HepG2 (cell line): ENCODE measurements around the gene CAND2. TPM values are rescaled to one million over a fixed set of nuclear protein-coding genes. Genes with fewer than 3 reads are reported as not detected.

ENCODE experiments used
- CAMTA2 ChIP-seq: sonication (generic); formaldehyde crosslinking; IDR thresholded peaks from 2 replicates; pipeline ENCODE4 v1.4.0; 2020; ENCODE audit warnings: mild to moderate bottlenecking, missing genetic modification reagents, borderline replicate concordance
- CCAR2 ChIP-seq: fragments of 200-400 bp; formaldehyde crosslinking; optimal IDR thresholded peaks from 2 replicates; pipeline ENCODE3; 2018; ENCODE audit warnings: low read depth, mild to moderate bottlenecking, low read length, moderate library complexity
- DMAP1 ChIP-seq: IDR thresholded peaks from 2 replicates; pipeline ENCODE4 v1.6.1; 2016
- JUN ChIP-seq: sonication (generic); formaldehyde crosslinking; IDR thresholded peaks from 2 replicates; pipeline ENCODE4 v1.4.0; 2020; ENCODE audit warnings: mild to moderate bottlenecking, missing genetic modification reagents
- JUND ChIP-seq: sonication (generic); formaldehyde crosslinking; IDR thresholded peaks from 2 replicates; pipeline ENCODE4 v1.8.0; 2022; ENCODE audit warnings: mild to moderate bottlenecking, missing genetic modification reagents
- KDM4B ChIP-seq: sonication (generic); formaldehyde crosslinking; IDR thresholded peaks from 2 replicates; pipeline ENCODE4 v1.4.0; 2020; ENCODE audit warnings: missing genetic modification reagents
- KLF13 ChIP-seq: sonication (generic); formaldehyde crosslinking; IDR thresholded peaks from 2 replicates; pipeline ENCODE4 v1.4.0; 2020; ENCODE audit warnings: mild to moderate bottlenecking, missing genetic modification reagents
- LCORL ChIP-seq, 2 experiments: fragments of 450-650 bp in 1 of 2; sonication (generic) in 1 of 2; formaldehyde crosslinking in 1 of 2; IDR thresholded peaks; 2 replicates each; pipeline versions ENCODE4 v1.5.0 to v1.6.1; 2017 to 2020; ENCODE audit warnings: antibody characterized with exemption in 1 of 2, missing genetic modification reagents in 1 of 2
- MEIS1 ChIP-seq: sonication (generic); formaldehyde crosslinking; IDR thresholded peaks from 2 replicates; pipeline ENCODE4 v1.9.0; 2021; ENCODE audit warnings: mild to moderate bottlenecking, missing genetic modification reagents, moderate library complexity, borderline replicate concordance
- MEIS2 ChIP-seq: sonication (generic); formaldehyde crosslinking; IDR thresholded peaks from 2 replicates; pipeline ENCODE4 v1.9.0; 2021; ENCODE audit warnings: mild to moderate bottlenecking, missing genetic modification reagents
- NFIC ChIP-seq: IDR thresholded peaks from 2 replicates; pipeline ENCODE4 v1.6.1; 2012; ENCODE audit warnings: mild to moderate bottlenecking, low read length, inconsistent platforms
- ONECUT2 ChIP-seq: sonication (generic); formaldehyde crosslinking; IDR thresholded peaks from 2 replicates; pipeline ENCODE4 v1.4.0; 2020; ENCODE audit warnings: missing genetic modification reagents
- SKI ChIP-seq: fragments of 450-650 bp; IDR thresholded peaks from one replicate; pipeline ENCODE4 v1.6.1; 2018; ENCODE audit warnings: mild to moderate bottlenecking; ENCODE audit not compliant: partially characterized antibody
- ZFP62 ChIP-seq: sonication (generic); formaldehyde crosslinking; IDR thresholded peaks from 2 replicates; pipeline ENCODE4 v1.4.0; 2020; ENCODE audit warnings: missing genetic modification reagents
- ZNF260 ChIP-seq: sonication (generic); formaldehyde crosslinking; IDR thresholded peaks from 2 replicates; pipeline ENCODE4 v1.4.0; 2020; ENCODE audit warnings: missing genetic modification reagents, low read depth, mild to moderate bottlenecking, borderline replicate concordance
- ZNF530 ChIP-seq: sonication (generic); formaldehyde crosslinking; IDR thresholded peaks from 2 replicates; pipeline ENCODE4 v1.5.0; 2020; ENCODE audit warnings: low read depth, mild to moderate bottlenecking, missing genetic modification reagents
- ZNF629 ChIP-seq: sonication (generic); formaldehyde crosslinking; conservative IDR thresholded peaks from 2 replicates; pipeline ENCODE4 v1.5.0; 2020; ENCODE audit warnings: missing genetic modification reagents
- ZNF709 ChIP-seq: sonication (generic); formaldehyde crosslinking; IDR thresholded peaks from 2 replicates; pipeline ENCODE4 v1.5.0; 2020; ENCODE audit warnings: mild to moderate bottlenecking, missing genetic modification reagents
- ZNF713 ChIP-seq: sonication (generic); formaldehyde crosslinking; IDR thresholded peaks from 2 replicates; pipeline ENCODE4 v1.4.0; 2020; ENCODE audit warnings: mild to moderate bottlenecking, missing genetic modification reagents
- polyA plus RNA-seq, 8 experiments: library from polyadenylated mRNA; depleted of rRNA in 3 of 8; stranded (reverse) in 7 of 8; unstranded in 1 of 8; fragments of >200 nt; fragmentation: Illumina TruSeq in 4 of 8; extraction: Trizol in 4 of 8; gene quantifications; 2 replicates each; pipeline versions ENCODE4 v1.2.1 to v1.2.3, GENCODE V29; 2011 to 2016; ENCODE audit warnings: low read depth in 4 of 8, missing spikeins in 1 of 8, mixed read lengths in 1 of 8; ENCODE audit not compliant: insufficient read depth in 1 of 8
- total RNA-seq, 5 experiments: library from RNA; depleted of rRNA; stranded (reverse); fragments of >200 nt; fragmentation: Illumina TruSeq; extraction: Trizol; gene quantifications; 2 replicates each; pipeline ENCODE4 v1.2.3, GENCODE V29; 2016; ENCODE audit warnings: low read depth in 1 of 5
- TF ChIP-seq, protein P1 (sequence below): sonication (generic); formaldehyde crosslinking; IDR thresholded peaks from 2 replicates; pipeline ENCODE4 v1.5.0; 2020; ENCODE audit warnings: mild to moderate bottlenecking, missing genetic modification reagents, borderline replicate concordance
- TF ChIP-seq, protein P2 (sequence below): fragments of 450-650 bp; IDR thresholded peaks from 2 replicates; pipeline ENCODE4 v1.6.1; 2016
- TF ChIP-seq, protein P3 (sequence below): sonication (generic); formaldehyde crosslinking; IDR thresholded peaks from 2 replicates; pipeline ENCODE4 v1.5.1; 2020; ENCODE audit warnings: missing genetic modification reagents, mild to moderate bottlenecking, borderline replicate concordance

Gene CAND2
- total and polyA plus RNA-seq, 2 of the 13 experiments (the other 11 are each of a cell fraction or from before 2014, with no cell fraction given) = 0.01 TPM; not detected in 1

DNA sequence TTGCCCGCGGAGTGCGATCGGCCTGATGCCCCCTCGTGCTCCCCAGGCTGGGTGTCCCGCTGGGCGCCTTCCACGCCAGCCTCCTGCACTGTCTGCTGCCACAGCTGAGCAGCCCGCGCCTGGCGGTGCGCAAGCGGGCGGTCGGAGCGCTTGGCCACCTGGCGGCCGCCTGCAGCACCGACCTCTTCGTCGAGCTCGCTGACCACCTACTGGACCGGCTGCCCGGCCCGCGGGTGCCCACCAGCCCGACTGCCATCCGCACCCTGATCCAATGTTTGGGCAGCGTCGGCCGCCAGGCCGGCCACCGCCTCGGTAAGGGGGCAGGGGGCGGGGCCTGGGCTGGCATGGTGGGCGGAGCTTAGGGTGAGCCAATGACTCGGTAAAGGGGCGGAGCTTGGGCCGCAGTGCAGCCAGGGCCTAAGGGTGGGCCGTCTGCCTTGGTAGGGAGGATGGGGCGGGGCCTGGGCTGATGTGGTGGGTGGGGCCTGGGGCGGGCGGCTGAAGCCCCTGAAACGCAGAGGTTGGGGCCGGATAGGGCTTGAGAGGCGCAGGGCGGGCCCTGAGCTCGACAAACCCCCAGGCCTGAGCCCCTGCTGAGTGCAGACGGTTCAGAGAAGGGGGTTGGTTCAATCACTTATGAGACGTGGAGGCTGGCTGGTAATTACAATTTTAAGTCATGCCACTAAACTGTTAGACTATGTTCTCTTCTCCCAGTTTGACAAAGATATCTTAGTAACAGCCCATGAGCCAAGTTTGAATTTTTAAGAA, 13.7 kb downstream of the CAND2 start (continued):
- TF ChIP-seq, protein P1, sequence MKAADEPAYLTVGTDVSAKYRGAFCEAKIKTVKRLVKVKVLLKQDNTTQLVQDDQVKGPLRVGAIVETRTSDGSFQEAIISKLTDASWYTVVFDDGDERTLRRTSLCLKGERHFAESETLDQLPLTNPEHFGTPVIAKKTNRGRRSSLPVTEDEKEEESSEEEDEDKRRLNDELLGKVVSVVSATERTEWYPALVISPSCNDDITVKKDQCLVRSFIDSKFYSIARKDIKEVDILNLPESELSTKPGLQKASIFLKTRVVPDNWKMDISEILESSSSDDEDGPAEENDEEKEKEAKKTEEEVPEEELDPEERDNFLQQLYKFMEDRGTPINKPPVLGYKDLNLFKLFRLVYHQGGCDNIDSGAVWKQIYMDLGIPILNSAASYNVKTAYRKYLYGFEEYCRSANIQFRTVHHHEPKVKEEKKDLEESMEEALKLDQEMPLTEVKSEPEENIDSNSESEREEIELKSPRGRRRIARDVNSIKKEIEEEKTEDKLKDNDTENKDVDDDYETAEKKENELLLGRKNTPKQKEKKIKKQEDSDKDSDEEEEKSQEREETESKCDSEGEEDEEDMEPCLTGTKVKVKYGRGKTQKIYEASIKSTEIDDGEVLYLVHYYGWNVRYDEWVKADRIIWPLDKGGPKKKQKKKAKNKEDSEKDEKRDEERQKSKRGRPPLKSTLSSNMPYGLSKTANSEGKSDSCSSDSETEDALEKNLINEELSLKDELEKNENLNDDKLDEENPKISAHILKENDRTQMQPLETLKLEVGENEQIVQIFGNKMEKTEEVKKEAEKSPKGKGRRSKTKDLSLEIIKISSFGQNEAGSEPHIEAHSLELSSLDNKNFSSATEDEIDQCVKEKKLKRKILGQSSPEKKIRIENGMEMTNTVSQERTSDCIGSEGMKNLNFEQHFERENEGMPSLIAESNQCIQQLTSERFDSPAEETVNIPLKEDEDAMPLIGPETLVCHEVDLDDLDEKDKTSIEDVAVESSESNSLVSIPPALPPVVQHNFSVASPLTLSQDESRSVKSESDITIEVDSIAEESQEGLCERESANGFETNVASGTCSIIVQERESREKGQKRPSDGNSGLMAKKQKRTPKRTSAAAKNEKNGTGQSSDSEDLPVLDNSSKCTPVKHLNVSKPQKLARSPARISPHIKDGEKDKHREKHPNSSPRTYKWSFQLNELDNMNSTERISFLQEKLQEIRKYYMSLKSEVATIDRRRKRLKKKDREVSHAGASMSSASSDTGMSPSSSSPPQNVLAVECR (CRISPR knock-in tag) = peak; percentile 72; the same call in 1 of the 2 replicates
- TF ChIP-seq ZNF260 (no peak), ZNF713 (CRISPR knock-in tag) (no peak), ZNF709 (CRISPR knock-in tag) (peak; percentile 30; the same call in 1 of the 2 replicates), ZNF629 (CRISPR knock-in tag) (no peak), MEIS2 (CRISPR knock-in tag) (no peak), KDM4B (no peak), JUND (CRISPR knock-in tag) (no peak), MEIS1 (CRISPR knock-in tag) (no peak), ZNF530 (no peak), DMAP1 (0 out of 2 replicates have a peak, but pooled peaks have one; percentile 51), ONECUT2 (CRISPR knock-in tag) (no peak), CCAR2 (no peak), LCORL (IDR thresholded peaks at IDR 0.05) (no peak), LCORL (CRISPR knock-in tag; IDR thresholded peaks at IDR 0.05) (peak; percentile 77), JUN (no peak), NFIC (no peak), SKI (peak; percentile 53), ZFP62 (no peak), KLF13 (CRISPR knock-in tag) (peak; percentile 56; the same call in 1 of the 2 replicates), CAMTA2 (no peak)
- TF ChIP-seq, protein P2, sequence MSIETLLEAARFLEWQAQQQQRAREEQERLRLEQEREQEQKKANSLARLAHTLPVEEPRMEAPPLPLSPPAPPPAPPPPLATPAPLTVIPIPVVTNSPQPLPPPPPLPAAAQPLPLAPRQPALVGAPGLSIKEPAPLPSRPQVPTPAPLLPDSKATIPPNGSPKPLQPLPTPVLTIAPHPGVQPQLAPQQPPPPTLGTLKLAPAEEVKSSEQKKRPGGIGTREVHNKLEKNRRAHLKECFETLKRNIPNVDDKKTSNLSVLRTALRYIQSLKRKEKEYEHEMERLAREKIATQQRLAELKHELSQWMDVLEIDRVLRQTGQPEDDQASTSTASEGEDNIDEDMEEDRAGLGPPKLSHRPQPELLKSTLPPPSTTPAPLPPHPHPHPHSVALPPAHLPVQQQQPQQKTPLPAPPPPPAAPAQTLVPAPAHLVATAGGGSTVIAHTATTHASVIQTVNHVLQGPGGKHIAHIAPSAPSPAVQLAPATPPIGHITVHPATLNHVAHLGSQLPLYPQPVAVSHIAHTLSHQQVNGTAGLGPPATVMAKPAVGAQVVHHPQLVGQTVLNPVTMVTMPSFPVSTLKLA = no peak
- TF ChIP-seq, protein P3, sequence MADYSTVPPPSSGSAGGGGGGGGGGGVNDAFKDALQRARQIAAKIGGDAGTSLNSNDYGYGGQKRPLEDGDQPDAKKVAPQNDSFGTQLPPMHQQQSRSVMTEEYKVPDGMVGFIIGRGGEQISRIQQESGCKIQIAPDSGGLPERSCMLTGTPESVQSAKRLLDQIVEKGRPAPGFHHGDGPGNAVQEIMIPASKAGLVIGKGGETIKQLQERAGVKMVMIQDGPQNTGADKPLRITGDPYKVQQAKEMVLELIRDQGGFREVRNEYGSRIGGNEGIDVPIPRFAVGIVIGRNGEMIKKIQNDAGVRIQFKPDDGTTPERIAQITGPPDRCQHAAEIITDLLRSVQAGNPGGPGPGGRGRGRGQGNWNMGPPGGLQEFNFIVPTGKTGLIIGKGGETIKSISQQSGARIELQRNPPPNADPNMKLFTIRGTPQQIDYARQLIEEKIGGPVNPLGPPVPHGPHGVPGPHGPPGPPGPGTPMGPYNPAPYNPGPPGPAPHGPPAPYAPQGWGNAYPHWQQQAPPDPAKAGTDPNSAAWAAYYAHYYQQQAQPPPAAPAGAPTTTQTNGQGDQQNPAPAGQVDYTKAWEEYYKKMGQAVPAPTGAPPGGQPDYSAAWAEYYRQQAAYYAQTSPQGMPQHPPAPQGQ (CRISPR knock-in tag) = no peak
